Hepatocyte (in vitro differentiated cells): ENCODE data around the gene ALX4.

Experiments
- CTCF ChIP-seq: fragments of 200-600 bp; sonication (generic); IDR thresholded peaks from 2 replicates; pipeline ENCODE4 v1.5.1; 2016; ENCODE audit warnings: antibody characterized with exemption, mild to moderate bottlenecking; ENCODE audit not compliant: poor library complexity
- EZH2 ChIP-seq: fragments of 200-600 bp; sonication (generic); IDR thresholded peaks from 2 replicates; pipeline ENCODE4 v1.6.1; 2016; ENCODE audit warnings: antibody characterized with exemption, mild to moderate bottlenecking, borderline replicate concordance
- EZH2phosphoT487 ChIP-seq: fragments of 200-600 bp; sonication (generic); IDR thresholded peaks from one replicate; pipeline ENCODE4 v1.6.1; 2018; ENCODE audit warnings: antibody characterized with exemption, mild to moderate bottlenecking, low read depth, moderate library complexity; ENCODE audit not compliant: unreplicated experiment, severe bottlenecking

GRCh38 chr11:44277196-44278090, 32.5 kb downstream of the ALX4 start:
- TF ChIP-seq EZH2 (no peak), CTCF (no peak), EZH2phosphoT487 (no peak)
